Measurements from ENCODE around the gene DNAH8.

DNAH8 gene

GRCh38 chr6:39058471-39059147 is 343.5 kb downstream of the DNAH8 start:
- Histone ChIP-seq H3K4me1 (no peaks in the 10 kb centered on the region), H4K20me1 (peaks cover 28% of the 10 kb centered on the region; the same call in 1 of the 2 replicates), H3K4me3 (no peak overlapping the region), H3K4me2 (no peak overlapping the region), H3K9me3 (no peaks in the 10 kb centered on the region), H3K27me3 (no peaks in the 10 kb centered on the region), H3K36me3 (peaks cover 49% of the 10 kb centered on the region), H3K27ac (no peak overlapping the region), H3K9ac (no peak overlapping the region)
- no peak for TF ChIP-seq Cebpa-rat (IDR thresholded peaks at IDR 0.05)

DNA sequence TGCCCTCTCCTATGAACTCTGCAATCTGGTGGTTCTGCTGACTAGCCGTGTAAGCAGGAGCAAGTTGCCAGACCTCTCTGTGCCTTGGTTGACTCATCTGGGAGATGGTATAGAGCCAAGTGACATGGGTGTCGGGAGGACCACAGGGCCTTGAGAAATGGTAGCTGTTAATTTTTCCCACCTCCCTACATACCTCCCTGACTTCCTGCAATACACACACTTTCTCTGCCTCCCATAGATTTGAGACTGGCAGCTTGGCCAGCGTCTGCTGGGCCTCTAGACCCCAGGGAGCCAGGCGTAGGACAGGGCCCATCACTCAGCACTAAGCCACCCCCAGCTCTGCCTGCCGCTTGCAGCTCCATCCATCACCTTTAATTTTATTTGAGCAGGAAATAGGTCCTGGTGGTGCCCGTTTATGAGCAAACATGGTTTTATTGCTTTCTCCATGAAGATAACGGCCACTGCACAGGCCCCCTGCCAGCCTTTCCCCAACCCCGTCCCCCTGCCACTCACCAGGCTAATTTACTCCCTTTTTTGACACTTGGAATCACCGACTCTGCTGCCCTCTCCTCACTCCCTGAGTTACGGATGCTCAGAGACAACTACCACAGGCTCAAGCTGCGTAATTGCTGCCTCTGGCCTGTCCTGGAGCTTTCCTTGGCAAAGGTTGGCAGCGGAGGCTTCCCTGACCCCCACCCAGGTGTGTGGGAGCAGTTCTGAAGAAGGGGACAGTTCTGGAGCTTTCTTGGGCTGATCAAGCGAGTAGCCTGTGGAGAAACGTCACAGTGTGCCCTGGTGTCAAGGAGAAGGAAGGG is 344.6 kb downstream of the DNAH8 start:
- H3K9me3 ChIP-seq: no peaks in the 10 kb centered on the region
- no peak for TF ChIP-seq Cebpa-rat (IDR thresholded peaks at IDR 0.05)
- H3K27ac ChIP-seq: no peak overlapping the region
- no peak overlapping the region for H3K4me3 ChIP-seq
- H3K27me3 ChIP-seq: no peaks in the 10 kb centered on the region
- H3K4me2 ChIP-seq: no peak overlapping the region
- H3K9ac ChIP-seq: no peak overlapping the region
- H3K36me3 ChIP-seq: peaks cover 47% of the 10 kb centered on the region
- H3K4me1 ChIP-seq: no peaks in the 10 kb centered on the region
- H4K20me1 ChIP-seq: peaks cover 17% of the 10 kb centered on the region; the same call in 1 of the 2 replicates

GRCh38 chr6:39060467-39061160 is 345.5 kb downstream of the DNAH8 start:
- Histone ChIP-seq H3K27me3 (no peaks in the 10 kb centered on the region), H3K9me3 (no peaks in the 10 kb centered on the region), H3K4me3 (no peak overlapping the region), H3K27ac (no peak overlapping the region), H4K20me1 (peaks cover 12% of the 10 kb centered on the region; the same call in 1 of the 2 replicates), H3K4me1 (no peaks in the 10 kb centered on the region), H3K36me3 (peaks cover 49% of the 10 kb centered on the region), H3K9ac (no peak overlapping the region), H3K4me2 (no peak overlapping the region)
- TF ChIP-seq Cebpa-rat (IDR thresholded peaks at IDR 0.05): no peak

DNA sequence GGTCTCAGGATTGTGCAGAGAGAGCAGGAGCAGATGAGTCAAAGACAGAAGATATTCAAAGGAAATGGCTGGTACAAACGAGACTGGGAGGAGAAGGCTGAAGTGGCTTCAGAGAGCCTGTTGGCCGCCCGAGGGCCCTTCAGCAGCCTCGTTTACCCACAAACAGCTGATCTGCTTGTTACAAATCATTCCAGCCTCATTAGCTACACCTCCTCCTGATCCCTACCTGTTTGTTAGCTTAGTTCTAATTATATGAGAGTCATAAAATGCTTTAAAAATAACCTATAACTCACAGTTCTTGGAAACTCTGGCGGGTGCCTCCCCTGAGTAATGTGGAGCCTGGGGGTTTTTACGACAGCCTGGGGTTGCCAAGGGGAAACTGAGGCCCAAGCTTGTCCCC is 346.1 kb downstream of the DNAH8 start:
- Histone ChIP-seq H3K9me3 (no peaks in the 10 kb centered on the region), H3K27ac (no peak overlapping the region), H3K4me1 (no peaks in the 10 kb centered on the region), H3K4me3 (no peak overlapping the region), H3K9ac (no peak overlapping the region), H3K36me3 (peaks cover 50% of the 10 kb centered on the region), H3K4me2 (no peak overlapping the region), H4K20me1 (peaks cover 7% of the 10 kb centered on the region; the same call in 1 of the 2 replicates), H3K27me3 (no peaks in the 10 kb centered on the region)
- TF ChIP-seq Cebpa-rat (IDR thresholded peaks at IDR 0.05): no peak

- Histone ChIP-seq H3K4me1 (no peaks in the 10 kb centered on the region), H3K4me2 (no peak overlapping the region), H3K4me3 (no peak overlapping the region), H3K27ac (no peak overlapping the region), H3K36me3 (peaks cover 46% of the 10 kb centered on the region), H4K20me1 (peaks cover 3% of the 10 kb centered on the region; the same call in 1 of the 2 replicates), H3K9me3 (no peaks in the 10 kb centered on the region), H3K27me3 (no peaks in the 10 kb centered on the region), H3K9ac (no peak overlapping the region)
- no peak for TF ChIP-seq Cebpa-rat (IDR thresholded peaks at IDR 0.05)
Observed at GRCh38 chr6:39061588-39061987, 346.5 kb downstream of the DNAH8 start.

GRCh38 chr6:39062014-39062740 is 347.1 kb downstream of the DNAH8 start:
- no peak overlapping the region for H3K9ac ChIP-seq

DNA sequence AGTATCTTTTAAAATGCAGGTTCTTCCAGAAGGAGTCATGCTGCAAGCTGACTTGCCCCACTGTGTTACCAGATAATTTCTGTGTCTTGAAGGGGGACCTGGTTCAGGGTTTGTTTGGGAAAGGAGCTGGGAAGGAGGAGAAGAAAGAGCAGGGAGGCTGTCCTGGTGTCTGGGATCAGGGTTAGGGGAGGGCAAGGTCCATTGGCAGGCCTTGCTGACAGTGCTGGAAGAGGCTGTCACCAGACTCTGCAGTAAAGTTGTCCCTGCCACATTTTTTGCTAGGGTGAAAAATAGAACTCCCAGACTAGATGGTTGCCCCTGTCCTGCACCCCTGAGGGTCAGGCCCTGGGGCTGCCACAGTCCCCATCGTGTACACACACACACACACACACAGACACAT is 348.4 kb downstream of the DNAH8 start:
- Histone ChIP-seq H3K9me3 (no peaks in the 10 kb centered on the region), H3K4me3 (no peak overlapping the region), H3K27me3 (no peaks in the 10 kb centered on the region), H4K20me1 (no peaks in the 10 kb centered on the region), H3K9ac (no peak overlapping the region), H3K36me3 (peaks cover 26% of the 10 kb centered on the region), H3K4me1 (no peaks in the 10 kb centered on the region), H3K27ac (no peak overlapping the region), H3K4me2 (no peak overlapping the region)
- no peak for TF ChIP-seq Cebpa-rat (IDR thresholded peaks at IDR 0.05)

More at GRCh38 chr6:39062014-39062740, 347.1 kb downstream of the DNAH8 start:
- peaks cover 40% of the 10 kb centered on the region for H3K36me3 ChIP-seq
- no peaks in the 10 kb centered on the region for H3K27me3 ChIP-seq
- H3K9me3 ChIP-seq: no peaks in the 10 kb centered on the region
- TF ChIP-seq Cebpa-rat (IDR thresholded peaks at IDR 0.05): no peak
- H3K4me1 ChIP-seq: no peaks in the 10 kb centered on the region
- H4K20me1 ChIP-seq: no peaks in the 10 kb centered on the region
- no peak overlapping the region for H3K27ac ChIP-seq
- H3K4me3 ChIP-seq: no peak overlapping the region
- H3K4me2 ChIP-seq: no peak overlapping the region

GRCh38 chr6:39065561-39065960 is 350.4 kb downstream of the DNAH8 start:
- TF ChIP-seq Cebpa-rat (IDR thresholded peaks at IDR 0.05): no peak
- no peaks in the 10 kb centered on the region for H3K9me3 ChIP-seq
- no peak overlapping the region for H3K9ac ChIP-seq
- H3K4me1 ChIP-seq: no peaks in the 10 kb centered on the region
- H3K4me3 ChIP-seq: no peak overlapping the region
- H4K20me1 ChIP-seq: no peaks in the 10 kb centered on the region
- H3K27me3 ChIP-seq: no peaks in the 10 kb centered on the region
- H3K36me3 ChIP-seq: peaks cover 14% of the 10 kb centered on the region
- H3K4me2 ChIP-seq: no peak overlapping the region
- no peak overlapping the region for H3K27ac ChIP-seq

DNA sequence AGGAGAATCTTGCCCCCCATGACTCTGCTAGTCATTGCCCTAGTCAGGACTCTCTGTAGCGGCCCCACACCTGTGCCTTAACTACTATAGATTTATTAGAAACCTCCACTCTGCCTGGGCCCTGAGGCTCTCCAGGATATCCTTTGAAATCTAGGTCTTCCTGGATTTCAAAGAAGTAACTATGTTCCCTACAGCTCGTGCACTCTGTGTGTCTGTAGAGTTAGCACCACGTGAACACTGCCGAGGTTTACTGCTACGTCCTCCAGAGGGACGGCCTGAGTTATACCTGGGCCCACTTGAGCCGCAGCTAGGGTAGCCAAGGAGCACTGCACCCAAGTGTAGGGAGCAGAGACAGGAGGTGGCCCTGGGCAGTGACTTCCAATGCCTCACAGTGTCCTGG is 353.3 kb downstream of the DNAH8 start:
- no peak overlapping the region for H3K27ac ChIP-seq
- no peaks in the 10 kb centered on the region for H3K27me3 ChIP-seq
- TF ChIP-seq Cebpa-rat (IDR thresholded peaks at IDR 0.05): no peak
- no peak overlapping the region for H3K4me3 ChIP-seq
- H3K9me3 ChIP-seq: no peaks in the 10 kb centered on the region
- H3K4me2 ChIP-seq: no peak overlapping the region
- no peaks in the 10 kb centered on the region for H4K20me1 ChIP-seq
- no peak overlapping the region for H3K9ac ChIP-seq
- H3K4me1 ChIP-seq: no peaks in the 10 kb centered on the region
- H3K36me3 ChIP-seq: peaks cover 14% of the 10 kb centered on the region; the same call in 1 of the 2 replicates

Measured in BLaER1 (cell line).